GM12878 (cell line): ENCODE measurements around the gene CCDC12. TPM values are rescaled to one million over a fixed set of nuclear protein-coding genes. Genes with fewer than 3 reads are reported as not detected.

Experiments used
- ATAC-seq: fragments of 200-7000 bp; cut with Tn5 transposase; 3 replicates; pipeline ENCODE4 v1.9.1; 2020; ENCODE audit warnings: mild to moderate bottlenecking, moderate library complexity
- BruUV-seq: library from RNA; stranded (reverse); fragments of 400-500 nt; replicated peaks from 2 replicates; lab custom pipeline; 2021; lab: Mats Ljungman, UMichigan
- CTCF ChIA-PET: fragments of 300-600 bp; sonication (Branson Sonifier 250); formaldehyde crosslinking; extraction: SDS; loops from one replicate; lab custom pipeline; 2021; ENCODE audit warnings: inconsistent platforms; lab: Yijun Ruan, JAX
- POLR2A ChIA-PET: fragments of 350-600 bp; formaldehyde crosslinking; extraction: SDS; loops from one replicate; lab custom pipeline; 2021; ENCODE audit warnings: inconsistent platforms; lab: Charles Lee
- RAD21 ChIA-PET: fragments of 300-600 bp; sonication (Branson Sonifier 250); formaldehyde crosslinking; loops from one replicate; lab custom pipeline; 2023; ENCODE audit warnings: antibody characterized with exemption; ENCODE audit not compliant: unreplicated experiment; lab: Charles Lee
- SMC1A ChIA-PET: fragments of 300-600 bp; sonication (Branson Sonifier 250); formaldehyde crosslinking; loops from one replicate; lab custom pipeline; 2023; ENCODE audit not compliant: unreplicated experiment, uncharacterized antibody; lab: Charles Lee
- DNase-seq: peaks from one replicate; pipeline ENCODE4 v3.0.0-alpha.2; 2011; ENCODE audit warnings: low read depth, low spot score
- FAIRE-seq: peaks from 3 replicates; lab custom pipeline; 2011; peaks lifted over from hg19 to GRCh38; lab: Jason Lieb, UNC
- H2AFZ ChIP-seq: 2 replicates; pipeline ENCODE4 v1.6.0; 2011; ENCODE audit warnings: low read depth, low read length, control low read depth; ENCODE audit not compliant: control insufficient read depth
- H3K27ac ChIP-seq: 2 replicates; pipeline ENCODE4 v1.5.1; 2011; ENCODE audit warnings: control low read depth; ENCODE audit not compliant: control insufficient read depth, insufficient read depth
- H3K27me3 ChIP-seq, 2 experiments: replicated peaks in 1 of 2; 2 replicates each; pipeline versions ENCODE4 v1.6.0 to v1.6.1; 2011; ENCODE audit warnings: low read length in 1 of 2; ENCODE audit not compliant: control insufficient read depth in 2 of 2, insufficient read depth in 2 of 2
- H3K36me3 ChIP-seq, 2 experiments: 2 replicates each; pipeline ENCODE4 v1.5.1; 2011; ENCODE audit warnings: low read length in 1 of 2; ENCODE audit not compliant: control insufficient read depth in 2 of 2, insufficient read depth in 2 of 2
- H3K4me1 ChIP-seq: 2 replicates; pipeline ENCODE4 v1.6.1; 2011; ENCODE audit warnings: mild to moderate bottlenecking, low read length, moderate library complexity, mixed read lengths; ENCODE audit not compliant: control insufficient read depth, insufficient read depth
- H3K4me2 ChIP-seq: 2 replicates; pipeline ENCODE4 v1.6.0; 2011; ENCODE audit warnings: control low read depth; ENCODE audit not compliant: control insufficient read depth, insufficient read depth
- H3K4me3 ChIP-seq: fragments of 200-600 bp; sonication (generic); 2 replicates; pipeline ENCODE4 v1.5.1; 2016
- H3K79me2 ChIP-seq: 2 replicates; pipeline ENCODE4 v1.6.0; 2011; ENCODE audit warnings: low read length; ENCODE audit not compliant: control insufficient read depth, insufficient read depth
- H3K9ac ChIP-seq: 2 replicates; pipeline ENCODE4 v1.8.0; 2011; ENCODE audit warnings: low read length, control low read depth, mixed read lengths; ENCODE audit not compliant: control insufficient read depth, insufficient read depth
- H3K9me3 ChIP-seq: replicated peaks from 3 replicates; pipeline ENCODE4 v1.5.1; 2011; ENCODE audit warnings: mild to moderate bottlenecking, low read length; ENCODE audit not compliant: control insufficient read depth, insufficient read depth
- H4K20me1 ChIP-seq: 2 replicates; pipeline ENCODE4 v1.6.0; 2011; ENCODE audit not compliant: control insufficient read depth, insufficient read depth
- ATF3 ChIP-seq: IDR thresholded peaks from 2 replicates; pipeline ENCODE4 v1.6.1; 2011; ENCODE audit warnings: low read depth, mild to moderate bottlenecking, low read length, moderate library complexity, borderline replicate concordance; ENCODE audit errors: extremely low read depth
- BRCA1 ChIP-seq: IDR thresholded peaks from 2 replicates; pipeline ENCODE4 v1.6.1; 2011; ENCODE audit warnings: low read depth, low read length, improper control_type of control experiment
- EED ChIP-seq: sonication (generic); IDR thresholded peaks from 2 replicates; pipeline ENCODE4 v1.6.1; 2016; ENCODE audit warnings: antibody characterized with exemption, low read depth
- ESRRA ChIP-seq: IDR thresholded peaks from 2 replicates; pipeline ENCODE4 v1.6.1; 2012; ENCODE audit warnings: mild to moderate bottlenecking, low read length, improper control_type of control experiment
- IRF3 ChIP-seq: fragments of 450-650 bp; IDR thresholded peaks from 2 replicates; pipeline ENCODE4 v1.6.1; 2014; ENCODE audit warnings: mild to moderate bottlenecking
- MAX ChIP-seq: IDR thresholded peaks from 2 replicates; pipeline ENCODE4 v1.6.1; 2012; ENCODE audit warnings: low read depth, low read length, improper control_type of control experiment
- PAX8 ChIP-seq: fragments of 450-650 bp; IDR thresholded peaks from 2 replicates; pipeline ENCODE4 v1.6.1; 2017; ENCODE audit warnings: mild to moderate bottlenecking, moderate library complexity
- SMAD1 ChIP-seq: fragments of 450-650 bp; IDR thresholded peaks from 2 replicates; pipeline ENCODE4 v1.6.1; 2018; ENCODE audit warnings: mild to moderate bottlenecking, low read depth; ENCODE audit not compliant: partially characterized antibody
- STAT3 ChIP-seq: IDR thresholded peaks from 2 replicates; pipeline ENCODE4 v1.6.1; 2011; ENCODE audit warnings: low read depth, low read length, improper control_type of control experiment
- YBX1 ChIP-seq: fragments of 450-650 bp; IDR thresholded peaks from 2 replicates; pipeline ENCODE4 v1.6.1; 2016; ENCODE audit warnings: antibody characterized with exemption
- WGBS: methylation state at CpG from one replicate; pipeline ENCODE4 v1.1.6; 2016; ENCODE audit warnings: low lambda C conversion rate; ENCODE audit not compliant: insufficient replicate concordance, insufficient coverage; ENCODE audit errors: missing lambda C conversion rate; 5-methylcytosine and 5-hydroxymethylcytosine counted together
- in situ Hi-C: fragments of 300-500 bp; cut with MboI; formaldehyde crosslinking; loops from 9 replicates; pipeline ENCODE4 v1.14.3; 2018; ENCODE audit warnings: mixed read lengths
- intact Hi-C: fragments of 100-400 bp; cut with micrococcal nuclease; formaldehyde crosslinking; loops from one replicate; pipeline ENCODE4 v1.14.2; 2022; ENCODE audit not compliant: unreplicated experiment
- polyA plus RNA-seq, 11 experiments: library from polyadenylated mRNA; depleted of rRNA in 4 of 11; unstranded in 6 of 11; stranded (reverse) in 5 of 11; fragments of >200 nt; fragmentation: Nextera tagmentation in 4 of 11; fragmentation: Illumina TruSeq in 1 of 11; extraction: Ambion mirVana in 4 of 11; extraction: Trizol in 1 of 11; gene quantifications; 1 replicate in 1 of 11; 2 replicates in 10 of 11; pipeline versions ENCODE4 v1.2.1 to v1.2.3, GENCODE V29; 2011 to 2016; ENCODE audit warnings: inconsistent platforms in 2 of 11, missing spikeins in 2 of 11, low read depth in 1 of 11
- total RNA-seq, 4 experiments: library from RNA; depleted of rRNA in 3 of 4; stranded (reverse); fragments of >200 nt in 3 of 4; fragmentation: Illumina TruSeq in 1 of 4; extraction: Trizol in 1 of 4; gene quantifications; 2 replicates each; pipeline versions ENCODE4 v1.2.1 to v1.2.3, GENCODE V29; 2013 to 2021

The CCDC12 gene
- total and polyA plus RNA-seq, 10 of the 15 experiments (the other 5 are each of a cell fraction or from before 2014, with no cell fraction given): 9.2 to 91.4 (median 61.3) TPM

- ChIA-PET POLR2A (interaction anchor here (0.5 kb wide), 1 partner anchor 74 kb away, joined by 3 read pairs; no protein-coding TSS in a partner anchor), RAD21 (interaction anchor here (1.9 kb wide), 1 partner anchor 10 kb away, joined by 5 read pairs; no protein-coding TSS in a partner anchor), CTCF (interaction anchor here (0.6 to 0.9 kb wide), 2 partner anchors 10 to 35 kb away, joined by 3 read pairs; no protein-coding TSS in a partner anchor), SMC1A (no interaction called here)
- H3K4me2 ChIP-seq: no peak overlapping the region
- WGBS: 59% methylated on average over 20 of the region's 22 CpGs
- H3K9ac ChIP-seq: no peak overlapping the region
- no peaks in the 10 kb centered on the region for H3K79me2 ChIP-seq
- FAIRE-seq: no peak
- ATAC-seq: no peak
- no peak overlapping the region for H2AFZ ChIP-seq
- BruUV-seq: no TSS peak
- H4K20me1 ChIP-seq: no peaks in the 10 kb centered on the region
- TF ChIP-seq STAT3 (no peak), IRF3 (no peak), BRCA1 (no peak), YBX1 (no peak), ATF3 (no peak), MAX (no peak), ESRRA (no peak), EED (no peak), PAX8 (no peak), SMAD1 (no peak)
- no peak overlapping the region for H3K27ac ChIP-seq
- H3K36me3 ChIP-seq: no peaks in the 10 kb centered on the region
- no peaks in the 10 kb centered on the region for H3K9me3 ChIP-seq
- no peak overlapping the region for H3K4me3 ChIP-seq
- H3K27me3 ChIP-seq: no peaks in the 10 kb centered on the region
- no peak for DNase-seq
- H3K4me1 ChIP-seq: no peaks in the 10 kb centered on the region
- in situ Hi-C loops (loop anchor here (5.0 kb wide), 1 partner anchor 187 kb away; no protein-coding TSS in a partner anchor), intact Hi-C loops (no loop called here)
These were observed 77.2 kb downstream of the CCDC12 start for GRCh38 chr3:46899151-46900006.
